GM19455 (cell line): ENCODE measurements around the gene SCUBE3.

Experiments
- ATAC-seq: cut with Tn5 transposase; IDR thresholded peaks from one replicate; pipeline ENCODE4 v1.9.1; 2021; ENCODE audit not compliant: unreplicated experiment

The SCUBE3 gene

DNA sequence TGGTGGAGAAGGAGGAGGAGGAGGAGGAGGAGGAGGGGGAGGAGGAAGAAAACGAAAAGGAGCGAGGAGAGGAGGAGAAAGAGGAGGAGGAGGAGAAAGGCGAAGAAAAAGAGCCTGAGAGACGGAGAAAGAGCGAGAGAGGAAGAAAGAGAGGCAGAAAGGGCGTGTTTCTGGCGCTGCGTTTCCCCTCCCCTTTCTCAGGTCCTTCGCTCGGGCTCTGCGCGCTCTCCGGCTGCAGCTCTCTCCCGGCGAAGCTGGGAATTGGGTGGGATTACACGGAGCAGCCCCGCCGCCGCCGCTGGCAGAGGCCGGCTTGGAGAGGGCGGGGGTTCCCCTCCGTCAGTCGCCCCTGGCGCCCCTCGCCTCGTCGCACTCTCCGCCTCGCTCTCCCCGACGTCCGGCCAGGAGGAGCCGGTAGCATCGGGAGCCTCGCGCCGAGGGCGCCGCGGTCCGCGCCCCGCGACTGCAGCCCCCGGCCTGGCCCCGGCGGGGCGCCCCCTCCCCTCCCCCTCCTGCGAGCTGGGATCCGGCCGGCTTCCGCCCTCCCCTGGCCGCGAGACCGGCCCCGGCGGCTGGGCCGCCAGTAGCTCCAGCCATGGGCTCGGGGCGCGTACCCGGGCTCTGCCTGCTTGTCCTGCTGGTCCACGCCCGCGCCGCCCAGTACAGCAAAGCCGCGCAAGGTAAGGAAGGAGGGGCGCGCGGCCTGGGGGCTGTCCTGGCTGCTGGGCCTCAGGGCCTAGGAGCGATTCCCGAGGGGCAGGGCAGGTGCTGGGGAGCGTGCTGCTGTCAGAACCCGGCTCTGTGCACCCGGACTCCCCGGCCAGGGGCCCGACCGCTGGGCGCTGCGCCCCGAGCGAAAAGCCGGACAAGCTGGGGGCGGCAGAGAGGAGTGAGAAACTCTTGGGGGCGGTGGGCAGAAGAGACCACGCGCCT, at the start of gene SCUBE3:
TSS of gene SCUBE3 (plus strand) at position 133 of the 933 bp plus-strand sequence. CDS start at position 596, 463 bp downstream.
- ATAC-seq: no peak

DNA sequence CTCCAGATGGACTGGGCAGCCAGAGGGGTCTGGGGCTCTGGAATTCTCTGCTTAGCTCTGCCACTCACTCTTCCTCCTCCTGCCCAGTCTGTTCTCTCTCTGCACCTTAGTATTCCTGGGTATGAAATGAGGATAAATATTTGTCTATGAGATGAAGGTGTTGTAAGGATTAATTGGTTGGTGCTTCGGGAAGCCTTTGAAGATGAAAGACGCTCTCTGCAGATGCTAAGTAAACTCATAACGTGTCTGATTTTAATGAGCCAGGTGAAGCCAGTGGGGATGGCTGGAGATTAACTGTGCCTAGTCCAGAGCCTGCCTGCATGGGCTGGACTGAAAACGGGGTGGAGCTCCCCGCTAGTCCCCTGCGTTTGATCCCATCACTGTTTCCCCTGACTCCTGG, 49.5 kb upstream of the SCUBE3 start:
- no peak for ATAC-seq

DNA sequence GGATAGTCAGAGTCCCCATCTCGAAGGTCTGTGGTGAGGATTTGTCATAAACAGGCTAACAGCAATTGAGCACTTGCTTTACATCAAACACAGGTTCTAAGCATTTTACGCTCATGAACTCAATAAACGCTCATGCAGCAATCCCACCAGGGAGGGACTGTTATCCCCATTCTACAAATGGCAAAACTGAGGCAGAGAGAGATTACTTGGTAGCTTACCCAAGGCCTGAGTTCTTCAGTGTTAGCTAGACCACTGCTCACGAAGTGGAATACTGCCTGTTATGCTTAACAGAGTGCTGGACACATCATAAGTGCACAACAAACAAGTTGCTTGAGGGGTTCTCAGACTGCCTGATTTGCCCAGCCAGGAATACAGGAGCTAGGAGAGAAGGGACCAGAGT, 48.9 kb upstream of the SCUBE3 start:
- ATAC-seq: no peak

DNA sequence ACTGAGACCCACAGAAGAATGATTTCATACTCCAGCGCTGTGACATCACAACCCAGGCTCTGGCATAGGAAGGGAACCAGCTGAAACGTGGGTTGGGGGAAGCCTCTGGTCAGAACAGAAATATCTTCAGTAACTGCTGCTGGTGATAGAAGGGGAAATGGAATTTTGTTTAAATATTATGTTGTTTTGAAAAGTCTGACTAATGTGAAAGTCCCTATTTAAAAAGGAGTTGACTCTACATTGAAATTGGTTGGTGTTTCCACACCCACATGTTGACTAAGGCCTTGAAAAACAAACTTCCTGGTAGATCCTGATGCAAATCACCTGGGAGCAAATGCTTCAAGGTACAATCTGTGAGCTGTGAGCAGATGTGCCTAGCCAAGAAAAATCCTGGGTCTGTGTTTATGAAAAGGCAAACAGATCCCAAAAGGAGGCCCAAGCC, 48.1 kb upstream of the SCUBE3 start:
- no peak for ATAC-seq

DNA sequence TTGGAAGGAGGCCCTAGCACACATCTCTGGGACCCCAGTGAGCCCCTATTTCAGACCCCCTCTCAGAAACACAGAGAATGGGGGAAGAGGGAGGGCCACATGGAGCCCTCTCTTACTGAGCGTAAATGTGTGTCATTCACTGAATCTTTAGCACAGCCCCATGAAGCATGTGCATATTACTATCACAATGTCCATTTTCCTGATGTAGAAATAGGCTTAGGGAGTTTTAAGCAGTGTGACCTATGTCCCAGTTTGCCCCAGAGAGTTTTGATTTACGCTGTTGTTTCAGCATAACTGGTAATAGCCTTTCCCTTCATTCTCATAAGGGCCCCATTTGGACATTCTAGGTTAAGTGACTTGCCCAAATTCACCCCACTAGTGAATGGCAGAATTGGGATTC, 47.6 kb upstream of the SCUBE3 start:
- ATAC-seq: no peak

DNA sequence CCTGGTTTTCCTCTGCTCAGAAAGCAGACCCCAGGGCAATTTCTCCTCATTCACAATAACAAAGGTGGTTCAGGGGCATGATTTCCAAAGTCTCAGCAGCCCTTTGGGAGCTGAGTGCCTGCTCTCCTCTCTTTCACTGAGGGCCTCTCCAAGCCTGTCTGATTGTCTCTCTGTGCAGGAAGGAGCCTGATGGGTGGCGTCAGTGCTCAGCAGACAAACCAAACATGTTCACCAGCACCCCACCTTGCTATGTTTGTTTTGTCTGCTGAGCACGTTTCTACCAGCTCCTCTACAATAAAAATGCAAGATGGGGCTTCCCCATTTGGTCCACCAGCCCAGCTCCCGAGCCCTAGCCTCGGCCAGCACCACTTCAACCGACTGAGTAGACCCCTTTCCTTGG, 47.2 kb upstream of the SCUBE3 start:
- ATAC-seq: no peak

DNA sequence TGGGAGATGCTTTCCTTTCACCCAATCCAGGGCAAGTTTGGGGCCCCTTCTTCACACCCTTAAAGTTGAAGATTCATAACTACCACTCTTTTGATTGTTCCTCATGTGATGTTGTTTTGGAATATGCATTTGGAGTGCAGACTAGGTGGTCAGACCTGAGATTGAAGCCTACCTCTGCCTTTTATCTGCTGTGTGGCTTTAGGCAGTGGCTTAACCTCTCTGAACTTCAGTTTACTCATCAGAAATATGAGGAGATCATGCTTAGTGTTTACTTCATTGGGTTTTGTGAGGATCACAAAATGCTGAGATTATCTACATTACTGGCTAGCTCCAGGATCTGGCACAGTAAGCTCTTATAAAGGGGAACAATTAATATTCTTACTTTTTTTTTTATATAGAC, 46.3 kb upstream of the SCUBE3 start:
- ATAC-seq: no peak

DNA sequence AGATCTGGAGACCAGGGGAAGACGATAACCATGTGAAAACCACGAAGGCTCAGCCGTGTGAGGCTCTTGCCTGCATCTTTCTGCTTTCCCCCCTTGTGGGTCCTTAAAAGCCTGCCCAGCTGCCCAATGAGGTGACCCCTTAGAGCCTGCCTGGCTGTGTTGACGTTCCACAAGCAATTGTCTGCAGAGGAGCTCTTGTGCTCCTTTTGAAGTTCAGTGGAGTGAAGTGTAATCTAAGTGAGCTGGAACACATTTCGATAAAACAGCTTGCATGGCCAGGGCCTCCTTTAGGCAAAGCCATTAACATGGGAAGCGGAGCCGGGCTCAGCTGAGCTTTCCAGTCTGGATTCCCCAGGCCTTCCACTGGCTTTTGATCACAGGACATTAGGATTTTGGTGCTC, 45.3 kb upstream of the SCUBE3 start:
- ATAC-seq: no peak

DNA sequence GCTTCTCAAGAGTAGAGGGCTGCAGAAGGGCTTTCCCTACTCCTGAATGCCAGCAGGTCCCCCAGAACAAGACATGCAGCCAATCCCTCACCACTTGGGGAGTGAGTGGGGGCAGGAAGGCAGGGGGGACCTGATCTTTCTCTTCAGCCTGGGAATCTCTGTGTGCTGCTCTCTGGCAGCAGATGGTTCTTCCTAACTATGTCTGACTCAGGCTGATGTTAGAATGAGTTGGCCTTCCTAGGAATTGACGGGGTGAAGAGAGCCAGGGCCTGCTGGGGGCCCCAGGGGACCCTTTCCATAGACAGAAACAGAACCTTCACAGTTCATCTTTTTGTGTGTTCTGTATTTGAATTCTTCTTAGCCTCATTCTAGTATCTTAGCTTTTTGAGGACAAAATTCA, 43.6 kb upstream of the SCUBE3 start:
- ATAC-seq: no peak

DNA sequence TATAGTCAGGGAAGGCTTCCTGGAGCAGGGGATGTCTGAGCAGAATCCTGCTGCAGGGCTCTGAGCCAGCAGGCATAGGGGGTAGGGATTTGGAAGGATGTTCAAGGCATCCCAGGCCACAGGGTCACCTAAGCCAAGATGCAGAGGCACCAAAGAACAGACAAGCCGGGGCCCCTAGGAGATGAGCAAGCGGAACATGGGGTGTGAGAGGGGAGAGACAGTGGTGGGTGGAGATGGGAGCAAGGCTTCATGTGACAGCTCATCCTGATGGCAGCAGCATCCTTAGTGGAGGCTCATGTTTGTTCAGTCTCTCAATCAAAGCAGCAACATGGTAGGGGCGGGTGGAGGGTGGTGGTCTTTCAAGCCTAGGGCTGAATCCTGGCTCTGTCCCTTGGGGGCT, 42.9 kb upstream of the SCUBE3 start:
- no peak for ATAC-seq

DNA sequence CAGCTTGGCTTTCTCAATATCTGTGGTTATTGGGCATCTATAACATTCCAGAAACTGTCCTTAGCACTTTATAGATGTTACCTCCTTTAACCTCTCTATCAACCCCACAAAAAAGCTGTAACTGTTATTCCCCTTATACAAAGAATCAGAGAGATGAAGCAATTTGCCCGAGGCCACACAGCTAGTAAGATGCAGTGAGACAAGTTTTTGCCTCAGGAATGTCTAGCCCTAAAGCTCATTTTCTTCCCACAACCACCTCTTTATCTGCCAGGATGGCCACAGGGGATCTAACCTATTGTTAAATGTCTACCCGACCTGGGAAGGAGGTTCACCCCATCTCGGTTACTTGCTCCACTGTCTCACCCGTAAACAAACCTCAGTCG, 40.7 kb upstream of the SCUBE3 start:
- no peak for ATAC-seq

DNA sequence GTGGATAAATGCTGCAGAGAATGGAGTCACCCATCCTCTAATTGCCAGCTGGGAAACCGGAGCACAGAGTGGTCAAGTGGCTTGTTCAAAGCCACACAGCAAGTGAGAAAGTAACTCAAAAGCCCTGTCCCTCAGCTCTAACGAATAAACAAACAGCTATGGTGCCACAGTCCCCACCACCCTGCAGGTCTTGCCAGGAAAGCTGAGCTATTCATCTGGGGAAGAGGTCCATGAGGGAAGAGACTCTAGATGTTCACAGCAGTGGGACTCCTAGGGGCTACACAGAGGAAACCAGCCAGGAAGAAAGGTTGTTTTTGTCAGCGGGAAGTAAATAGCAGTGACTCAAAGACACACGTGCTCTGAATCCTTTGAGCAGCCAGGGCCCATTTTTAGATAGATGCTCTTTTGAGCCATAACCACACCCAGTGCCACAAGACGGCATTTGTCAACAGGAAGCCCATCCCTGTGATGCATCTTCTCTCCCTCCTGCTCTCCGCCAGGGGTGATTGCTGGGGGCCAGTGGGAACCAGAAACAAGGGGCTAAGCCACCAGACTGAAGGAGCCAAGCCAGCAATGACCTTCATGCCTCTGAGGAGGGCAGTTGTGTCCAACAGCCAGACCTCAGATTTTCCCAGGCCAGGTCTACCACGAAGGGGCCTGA, 40.2 kb upstream of the SCUBE3 start:
- ATAC-seq: no peak

DNA sequence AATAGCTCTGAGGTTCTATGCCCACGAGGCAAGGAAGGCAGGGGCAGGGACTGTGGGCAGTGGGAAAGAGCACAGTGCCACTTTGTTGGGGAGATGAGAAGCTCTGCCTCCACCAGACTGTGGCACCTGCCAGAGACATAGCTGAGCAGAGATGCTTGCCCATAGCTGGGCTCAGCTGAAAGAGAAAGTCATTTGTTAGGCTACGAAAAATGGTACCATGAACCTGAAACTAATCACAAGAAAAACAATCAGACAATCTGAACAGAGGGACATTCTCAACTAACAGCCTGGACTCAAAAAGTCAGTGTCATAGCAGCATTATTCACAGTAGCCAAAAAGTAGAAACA, 39.7 kb upstream of the SCUBE3 start:
- no peak for ATAC-seq

DNA sequence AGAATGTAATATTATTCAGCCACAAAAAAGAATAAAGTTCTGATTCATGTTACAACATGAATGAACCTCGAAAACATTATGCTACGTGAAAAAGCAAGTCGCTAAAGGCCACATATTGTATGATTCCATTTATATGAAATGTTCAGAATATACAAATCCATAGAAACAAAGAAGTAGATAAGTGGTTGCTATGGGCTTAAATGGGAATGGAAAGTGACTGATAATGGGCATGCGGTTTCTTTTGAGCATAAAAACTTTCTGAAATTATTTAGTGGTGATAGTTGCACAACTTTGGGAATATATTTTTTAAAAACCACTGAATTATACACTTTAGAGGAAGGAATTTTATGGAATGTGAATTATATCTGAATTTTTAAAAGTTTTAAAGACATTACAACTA, 39.3 kb upstream of the SCUBE3 start:
- ATAC-seq: no peak

DNA sequence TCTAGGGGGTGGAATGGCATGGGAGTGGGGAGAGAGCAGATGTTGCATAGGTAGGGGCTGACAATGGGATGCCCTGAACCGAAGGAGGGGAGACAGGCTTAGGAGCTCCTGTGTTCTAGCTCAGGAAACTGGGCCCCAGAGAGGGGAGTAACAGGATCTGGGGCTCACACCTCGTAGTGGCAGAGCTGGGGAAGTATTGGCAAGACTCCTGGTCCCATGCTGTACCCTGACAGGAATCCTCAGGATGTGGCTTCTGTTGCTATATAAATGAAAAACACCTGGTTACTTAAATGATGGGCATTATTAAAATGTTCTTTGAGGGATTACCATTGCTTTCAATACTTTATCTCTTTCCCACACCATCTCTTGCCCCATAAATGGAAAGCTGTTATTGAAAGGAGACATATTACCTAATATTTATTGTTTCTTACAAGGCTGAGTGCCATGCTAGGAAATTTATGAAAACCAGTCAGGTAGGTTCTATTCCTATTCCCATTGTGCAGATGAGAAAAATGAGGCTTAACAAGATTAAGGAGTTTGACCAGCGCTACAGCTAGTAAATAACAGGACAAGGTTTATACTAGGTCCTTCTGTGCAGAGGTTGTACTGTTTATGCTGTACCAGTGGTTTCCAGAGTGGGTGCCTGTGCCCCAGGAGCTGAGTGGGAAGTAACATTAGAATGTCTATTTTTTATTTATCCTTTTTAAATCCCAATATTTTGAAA, 37.3 kb upstream of the SCUBE3 start:
- ATAC-seq: no peak

DNA sequence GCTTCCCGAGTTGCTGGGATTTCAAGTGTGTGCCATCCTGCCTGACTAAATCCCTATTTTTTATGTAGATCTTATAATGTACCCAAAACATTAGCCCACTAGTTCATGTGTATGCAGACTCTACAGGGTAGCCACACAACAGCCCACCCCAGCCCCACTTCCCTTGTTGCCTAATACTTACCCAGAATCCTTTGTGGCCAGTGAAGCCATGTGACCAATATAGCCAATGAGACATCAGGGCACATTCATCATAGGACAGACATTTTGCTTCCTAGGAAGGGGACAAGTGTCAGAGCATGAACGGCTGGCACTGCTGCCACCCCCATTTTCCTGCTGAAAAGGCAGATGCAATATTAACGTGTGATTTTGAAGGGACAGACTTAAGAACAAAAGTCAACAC, 36.6 kb upstream of the SCUBE3 start:
- no peak for ATAC-seq

DNA sequence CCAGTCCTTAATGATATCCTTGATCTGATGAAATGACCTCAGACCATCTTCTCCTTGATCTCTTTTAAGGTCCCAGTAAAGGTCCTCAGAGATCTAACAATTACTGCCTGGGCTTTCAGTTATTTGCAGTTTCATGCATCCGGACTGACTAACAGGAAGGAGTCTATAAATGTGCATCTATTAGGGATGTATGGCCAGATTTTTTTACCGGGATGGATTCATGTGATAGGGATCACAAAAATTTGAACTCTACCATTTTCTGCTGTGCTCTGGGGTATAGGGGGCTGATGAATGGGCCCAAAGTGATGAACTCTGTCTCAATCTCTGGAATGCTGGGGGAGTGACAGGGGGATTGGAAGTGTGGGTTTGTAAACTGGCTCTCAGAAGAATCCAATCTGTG, 36.2 kb upstream of the SCUBE3 start:
- no peak for ATAC-seq

DNA sequence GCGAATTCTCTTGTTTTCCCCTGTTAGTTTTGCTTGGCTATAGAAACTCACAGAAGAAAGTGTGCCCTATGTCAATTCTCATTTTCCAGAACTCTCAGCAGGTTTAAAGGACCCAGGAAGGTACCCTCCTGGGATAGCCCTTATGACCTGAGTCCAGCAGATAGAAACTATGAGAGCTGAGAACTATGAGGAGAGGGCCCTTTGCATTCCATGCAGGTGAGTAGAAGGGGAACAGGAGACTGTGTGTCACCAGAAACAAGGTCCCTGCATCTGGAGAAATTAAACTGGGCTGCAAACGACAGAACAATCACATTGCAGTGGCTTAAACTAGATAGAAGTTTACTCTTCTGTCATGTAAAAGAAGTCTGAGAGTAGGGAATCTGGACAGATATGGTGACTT, 35.7 kb upstream of the SCUBE3 start:
- ATAC-seq: no peak

DNA sequence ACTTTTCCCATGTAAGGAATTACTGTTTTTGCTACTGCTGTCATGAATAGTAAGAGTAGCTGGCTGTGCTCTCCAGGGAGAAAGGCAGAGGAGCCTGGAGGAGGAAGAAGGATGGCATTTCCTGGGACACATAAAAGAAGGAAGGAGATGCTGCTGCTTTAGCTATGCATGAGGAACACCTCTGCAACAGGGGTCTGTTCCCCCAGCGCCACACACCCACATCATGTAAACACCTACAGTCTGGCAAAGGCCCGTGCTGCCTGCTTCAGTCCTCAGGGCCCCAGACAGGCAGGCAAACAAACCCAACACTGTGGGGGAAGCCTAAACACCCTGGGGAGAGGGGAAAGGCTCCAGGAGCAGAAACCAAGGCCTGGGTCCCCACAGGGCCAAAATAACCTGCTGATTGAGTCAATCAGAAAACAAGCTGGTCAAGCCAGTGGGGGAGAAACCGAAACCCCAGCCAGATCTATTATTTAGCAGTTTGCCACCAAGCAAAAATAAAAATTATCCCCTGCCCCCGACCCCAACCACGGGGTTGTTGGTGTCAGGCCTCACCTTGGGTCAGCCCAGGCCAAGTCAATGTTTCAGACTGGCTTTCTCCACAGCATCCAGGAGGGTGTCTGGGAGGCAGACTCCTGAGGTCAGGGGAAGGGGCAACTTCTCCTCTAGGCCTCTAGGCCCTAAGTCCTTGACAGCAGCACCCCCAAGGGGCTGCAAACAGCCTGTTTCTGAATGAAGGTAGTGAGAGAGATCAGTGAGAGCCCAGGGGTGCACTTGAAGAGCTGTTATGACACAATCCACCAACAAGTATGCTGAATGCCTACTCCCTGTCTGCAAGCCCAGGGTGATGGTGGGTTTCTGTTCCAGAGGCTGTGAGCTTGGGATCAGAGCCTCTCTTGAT, 34.6 kb upstream of the SCUBE3 start:
- ATAC-seq: no peak

DNA sequence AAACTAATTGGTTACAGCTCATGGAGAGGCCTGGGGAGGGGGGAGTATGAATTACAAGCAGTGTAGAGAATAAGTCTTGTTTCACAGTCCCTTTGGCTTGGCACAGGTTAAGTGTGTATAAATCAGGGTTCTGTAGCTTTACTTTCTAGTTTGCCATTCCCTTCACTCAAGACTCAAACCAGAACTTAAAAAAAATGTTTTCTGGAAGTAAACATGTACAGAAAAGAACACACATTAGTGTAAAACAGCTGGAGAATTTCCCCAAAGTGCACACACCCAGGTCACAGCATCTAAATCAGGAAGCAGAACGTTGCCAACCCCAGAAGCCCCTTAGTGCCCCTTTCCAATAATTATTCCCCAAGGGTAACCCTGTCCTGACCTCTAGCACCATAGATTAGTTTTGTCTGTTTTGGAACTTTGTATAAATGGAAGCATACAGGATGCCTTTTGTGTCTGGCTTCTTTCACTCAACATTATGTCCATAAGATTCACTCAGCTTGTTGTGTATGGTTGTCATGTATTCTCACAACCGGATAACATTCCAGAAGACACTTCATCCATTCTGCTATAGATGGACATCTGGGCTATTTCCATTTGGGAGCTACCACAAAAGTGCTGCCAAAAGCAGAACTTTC, 33.7 kb upstream of the SCUBE3 start:
- ATAC-seq: no peak
